ENCODE results near the gene NAV1.

DNA sequence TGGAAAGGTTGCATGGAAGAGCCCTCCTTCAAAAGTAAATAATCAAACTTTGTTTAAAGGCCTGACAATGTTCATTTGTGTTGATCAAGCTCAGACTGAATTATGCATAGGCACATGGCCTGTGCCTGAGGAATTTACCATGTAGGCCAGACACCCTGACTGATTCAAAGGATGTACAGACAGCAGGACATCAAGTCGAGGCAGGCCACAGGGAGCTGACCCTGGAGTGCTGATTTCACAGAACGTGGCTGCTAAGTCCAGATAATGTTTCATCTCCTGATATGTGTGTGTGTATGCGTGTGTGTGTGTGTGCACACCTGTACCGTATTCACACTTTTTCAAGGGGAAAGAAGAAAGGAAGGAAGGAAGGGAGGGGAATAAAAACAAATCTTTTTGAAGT is 34.1 kb downstream of the NAV1 start:
- TF ChIP-seq, protein P1, sequence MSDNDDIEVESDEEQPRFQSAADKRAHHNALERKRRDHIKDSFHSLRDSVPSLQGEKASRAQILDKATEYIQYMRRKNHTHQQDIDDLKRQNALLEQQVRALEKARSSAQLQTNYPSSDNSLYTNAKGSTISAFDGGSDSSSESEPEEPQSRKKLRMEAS (IDR thresholded peaks at IDR 0.05), result no peak
- TF ChIP-seq RAD21 (conservative IDR thresholded peaks at IDR 0.05 in 1 of 2, IDR thresholded peaks at IDR 0.05 in 1 of 2), result no peak
- TF ChIP-seq MYC (IDR thresholded peaks at IDR 0.05; ENCODE audit: borderline replicate concordance, low read length), result no peak
- TF ChIP-seq, protein P2, sequence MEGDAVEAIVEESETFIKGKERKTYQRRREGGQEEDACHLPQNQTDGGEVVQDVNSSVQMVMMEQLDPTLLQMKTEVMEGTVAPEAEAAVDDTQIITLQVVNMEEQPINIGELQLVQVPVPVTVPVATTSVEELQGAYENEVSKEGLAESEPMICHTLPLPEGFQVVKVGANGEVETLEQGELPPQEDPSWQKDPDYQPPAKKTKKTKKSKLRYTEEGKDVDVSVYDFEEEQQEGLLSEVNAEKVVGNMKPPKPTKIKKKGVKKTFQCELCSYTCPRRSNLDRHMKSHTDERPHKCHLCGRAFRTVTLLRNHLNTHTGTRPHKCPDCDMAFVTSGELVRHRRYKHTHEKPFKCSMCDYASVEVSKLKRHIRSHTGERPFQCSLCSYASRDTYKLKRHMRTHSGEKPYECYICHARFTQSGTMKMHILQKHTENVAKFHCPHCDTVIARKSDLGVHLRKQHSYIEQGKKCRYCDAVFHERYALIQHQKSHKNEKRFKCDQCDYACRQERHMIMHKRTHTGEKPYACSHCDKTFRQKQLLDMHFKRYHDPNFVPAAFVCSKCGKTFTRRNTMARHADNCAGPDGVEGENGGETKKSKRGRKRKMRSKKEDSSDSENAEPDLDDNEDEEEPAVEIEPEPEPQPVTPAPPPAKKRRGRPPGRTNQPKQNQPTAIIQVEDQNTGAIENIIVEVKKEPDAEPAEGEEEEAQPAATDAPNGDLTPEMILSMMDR (IDR thresholded peaks at IDR 0.05), result no peak
- no peak for TF ChIP-seq HDAC2 (IDR thresholded peaks at IDR 0.05)
- TF ChIP-seq KDM1A (IDR thresholded peaks at IDR 0.05; ENCODE audit: low read depth), result no peak
- TF ChIP-seq CHD2 (IDR thresholded peaks at IDR 0.05; ENCODE audit: low read length, partially characterized antibody), result no peak
- TF ChIP-seq CEBPB (IDR thresholded peaks at IDR 0.05), result no peak
- no peak for TF ChIP-seq EP300 (IDR thresholded peaks at IDR 0.05)
- TF ChIP-seq, protein P3, sequence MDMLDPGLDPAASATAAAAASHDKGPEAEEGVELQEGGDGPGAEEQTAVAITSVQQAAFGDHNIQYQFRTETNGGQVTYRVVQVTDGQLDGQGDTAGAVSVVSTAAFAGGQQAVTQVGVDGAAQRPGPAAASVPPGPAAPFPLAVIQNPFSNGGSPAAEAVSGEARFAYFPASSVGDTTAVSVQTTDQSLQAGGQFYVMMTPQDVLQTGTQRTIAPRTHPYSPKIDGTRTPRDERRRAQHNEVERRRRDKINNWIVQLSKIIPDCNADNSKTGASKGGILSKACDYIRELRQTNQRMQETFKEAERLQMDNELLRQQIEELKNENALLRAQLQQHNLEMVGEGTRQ (IDR thresholded peaks at IDR 0.05), result no peak
- no peak for TF ChIP-seq RARB (CRISPR knock-in tag; IDR thresholded peaks at IDR 0.05)
- no peak for TF ChIP-seq POLR2AphosphoS2 (conservative IDR thresholded peaks at IDR 0.05; ENCODE audit: low read length)
- TF ChIP-seq, protein P4, sequence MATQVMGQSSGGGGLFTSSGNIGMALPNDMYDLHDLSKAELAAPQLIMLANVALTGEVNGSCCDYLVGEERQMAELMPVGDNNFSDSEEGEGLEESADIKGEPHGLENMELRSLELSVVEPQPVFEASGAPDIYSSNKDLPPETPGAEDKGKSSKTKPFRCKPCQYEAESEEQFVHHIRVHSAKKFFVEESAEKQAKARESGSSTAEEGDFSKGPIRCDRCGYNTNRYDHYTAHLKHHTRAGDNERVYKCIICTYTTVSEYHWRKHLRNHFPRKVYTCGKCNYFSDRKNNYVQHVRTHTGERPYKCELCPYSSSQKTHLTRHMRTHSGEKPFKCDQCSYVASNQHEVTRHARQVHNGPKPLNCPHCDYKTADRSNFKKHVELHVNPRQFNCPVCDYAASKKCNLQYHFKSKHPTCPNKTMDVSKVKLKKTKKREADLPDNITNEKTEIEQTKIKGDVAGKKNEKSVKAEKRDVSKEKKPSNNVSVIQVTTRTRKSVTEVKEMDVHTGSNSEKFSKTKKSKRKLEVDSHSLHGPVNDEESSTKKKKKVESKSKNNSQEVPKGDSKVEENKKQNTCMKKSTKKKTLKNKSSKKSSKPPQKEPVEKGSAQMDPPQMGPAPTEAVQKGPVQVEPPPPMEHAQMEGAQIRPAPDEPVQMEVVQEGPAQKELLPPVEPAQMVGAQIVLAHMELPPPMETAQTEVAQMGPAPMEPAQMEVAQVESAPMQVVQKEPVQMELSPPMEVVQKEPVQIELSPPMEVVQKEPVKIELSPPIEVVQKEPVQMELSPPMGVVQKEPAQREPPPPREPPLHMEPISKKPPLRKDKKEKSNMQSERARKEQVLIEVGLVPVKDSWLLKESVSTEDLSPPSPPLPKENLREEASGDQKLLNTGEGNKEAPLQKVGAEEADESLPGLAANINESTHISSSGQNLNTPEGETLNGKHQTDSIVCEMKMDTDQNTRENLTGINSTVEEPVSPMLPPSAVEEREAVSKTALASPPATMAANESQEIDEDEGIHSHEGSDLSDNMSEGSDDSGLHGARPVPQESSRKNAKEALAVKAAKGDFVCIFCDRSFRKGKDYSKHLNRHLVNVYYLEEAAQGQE (IDR thresholded peaks at IDR 0.05), result no peak
- TF ChIP-seq ZSCAN20 (CRISPR knock-in tag; IDR thresholded peaks at IDR 0.05), result no peak
